HG02571 (cell line): ENCODE results near the gene SHANK1.
"Not testable (repeated sequence)": the region's sequence is repeated elsewhere in the genome, so short reads cannot be mapped to it uniquely, and the experiment has no call there.

Experiments
- ATAC-seq: cut with Tn5 transposase; IDR thresholded peaks from one replicate; pipeline ENCODE4 v1.9.1; 2021; ENCODE audit warnings: mild to moderate bottlenecking, moderate library complexity; ENCODE audit not compliant: unreplicated experiment

SHANK1 gene

DNA sequence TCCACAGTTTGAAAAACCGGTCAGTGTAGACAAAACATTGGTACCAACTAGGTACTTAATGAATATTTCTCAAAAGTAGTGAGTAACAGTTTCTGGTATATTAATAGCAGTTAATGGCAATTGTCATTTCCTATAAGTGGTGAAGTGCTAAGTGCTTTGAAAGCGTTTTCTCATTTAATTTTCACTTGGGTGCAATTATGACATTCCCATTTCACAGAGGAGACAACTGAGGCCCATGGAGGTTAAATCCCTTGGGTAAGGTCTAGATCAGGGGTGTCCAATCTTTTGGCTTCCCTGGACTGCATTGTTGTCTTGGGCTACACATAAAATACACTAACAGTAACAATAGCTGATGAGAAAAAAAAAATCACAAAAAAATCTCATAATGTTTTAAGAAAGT lies 79.2 kb downstream of the SHANK1 start:
- no peak for ATAC-seq

- ATAC-seq, result no peak
These were observed 80.2 kb downstream of the SHANK1 start, which contains the start of gene SYT3 for GRCh38 chr19:50639121-50640112. SYT3 (minus strand) TSS chr19:50639881; CDS start chr19:50637411, 2,470 bp downstream.

DNA sequence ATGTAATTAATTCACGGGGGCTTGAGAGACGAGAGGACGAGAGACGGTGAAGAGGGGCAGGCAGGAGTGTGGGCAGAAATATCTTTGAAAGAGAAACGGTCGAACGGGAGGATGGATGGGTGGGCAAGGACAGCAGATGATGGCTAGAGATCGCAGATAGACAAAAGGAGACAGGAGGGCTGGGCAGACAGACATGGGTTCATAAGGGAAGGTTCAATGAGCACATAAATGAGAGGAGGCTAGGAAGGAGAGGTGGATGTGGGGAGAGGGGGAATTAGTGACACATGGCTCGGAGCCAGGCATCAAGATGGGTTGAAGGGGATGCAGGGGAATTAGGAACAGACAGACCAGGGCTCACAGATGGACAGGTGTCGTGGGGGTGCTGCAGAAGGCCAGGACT lies 81.0 kb downstream of the SHANK1 start:
- ATAC-seq, result no peak

DNA sequence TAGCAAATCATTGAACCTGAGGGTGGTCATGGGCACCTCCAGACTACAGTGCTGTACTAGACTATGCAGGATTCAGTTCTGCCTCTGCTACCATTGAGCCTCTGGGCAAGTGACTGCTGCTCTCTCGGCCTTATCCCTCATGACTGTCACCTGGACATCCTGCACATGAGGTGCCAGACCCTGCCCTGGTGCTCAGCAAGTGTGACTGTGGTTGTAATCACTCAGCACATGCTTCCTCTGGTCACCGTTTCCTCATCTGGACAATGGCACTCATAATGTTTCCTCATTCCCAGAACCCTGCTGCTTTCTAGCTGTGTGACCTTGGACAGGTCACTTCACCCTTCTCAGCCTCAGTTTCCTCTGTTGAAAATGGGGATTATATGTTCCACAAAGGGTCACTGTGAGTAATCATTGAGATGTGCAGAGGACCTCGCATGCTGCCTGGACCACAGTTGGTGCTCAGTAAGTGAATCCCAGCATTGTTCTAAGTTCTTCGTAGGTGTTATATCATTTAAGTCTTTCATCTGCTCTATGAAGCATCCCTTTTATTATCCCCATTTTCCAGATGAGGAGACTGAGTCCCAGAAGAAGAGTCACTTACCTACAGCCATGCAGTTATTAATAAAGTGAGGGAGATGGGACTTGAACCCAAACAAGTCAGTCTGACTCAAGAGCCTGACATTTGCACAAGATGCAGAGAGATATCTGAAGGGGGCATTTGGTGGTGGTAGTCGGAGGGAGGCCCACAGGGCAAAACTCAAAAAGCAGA lies 83.1 kb downstream of the SHANK1 start:
- ATAC-seq, result no peak

DNA sequence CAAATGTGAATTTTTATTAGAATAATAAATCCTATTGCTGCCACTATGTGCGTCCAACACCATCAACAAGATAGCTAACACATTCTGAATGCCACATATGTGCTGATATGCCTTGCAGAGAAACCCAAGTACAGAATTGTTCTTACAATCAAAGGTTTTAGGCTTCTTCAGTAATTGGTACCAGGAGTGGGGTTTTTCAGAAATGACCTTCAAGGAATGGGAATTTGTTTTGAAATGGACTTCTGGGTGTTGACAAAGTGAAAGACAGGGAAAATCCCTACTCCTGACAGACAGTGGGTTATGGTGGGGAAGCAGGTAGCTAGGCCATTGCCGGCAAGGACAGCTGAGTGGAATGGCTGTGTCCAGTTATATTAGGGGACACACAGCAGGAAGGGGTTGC lies 85.6 kb downstream of the SHANK1 start:
- ATAC-seq, result no peak

DNA sequence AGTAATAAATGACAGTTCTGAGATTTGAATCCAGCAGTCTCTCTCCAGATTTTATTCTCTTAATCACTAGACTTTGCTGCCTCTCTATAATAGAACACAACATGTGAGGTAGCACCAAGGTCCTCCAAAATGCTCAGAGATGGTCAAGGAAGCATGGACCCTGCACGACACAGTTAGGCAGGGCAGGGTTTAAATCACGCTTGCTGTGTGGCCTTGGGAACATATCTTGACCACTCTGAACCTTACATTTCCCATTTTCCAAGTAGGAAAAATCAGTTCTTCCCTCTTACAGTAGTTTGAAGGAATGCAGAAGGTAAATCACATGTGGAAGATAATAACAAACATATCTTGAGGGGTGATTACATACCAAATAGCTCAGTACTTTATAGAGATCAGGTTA lies 86.2 kb downstream of the SHANK1 start:
- no peak for ATAC-seq

DNA sequence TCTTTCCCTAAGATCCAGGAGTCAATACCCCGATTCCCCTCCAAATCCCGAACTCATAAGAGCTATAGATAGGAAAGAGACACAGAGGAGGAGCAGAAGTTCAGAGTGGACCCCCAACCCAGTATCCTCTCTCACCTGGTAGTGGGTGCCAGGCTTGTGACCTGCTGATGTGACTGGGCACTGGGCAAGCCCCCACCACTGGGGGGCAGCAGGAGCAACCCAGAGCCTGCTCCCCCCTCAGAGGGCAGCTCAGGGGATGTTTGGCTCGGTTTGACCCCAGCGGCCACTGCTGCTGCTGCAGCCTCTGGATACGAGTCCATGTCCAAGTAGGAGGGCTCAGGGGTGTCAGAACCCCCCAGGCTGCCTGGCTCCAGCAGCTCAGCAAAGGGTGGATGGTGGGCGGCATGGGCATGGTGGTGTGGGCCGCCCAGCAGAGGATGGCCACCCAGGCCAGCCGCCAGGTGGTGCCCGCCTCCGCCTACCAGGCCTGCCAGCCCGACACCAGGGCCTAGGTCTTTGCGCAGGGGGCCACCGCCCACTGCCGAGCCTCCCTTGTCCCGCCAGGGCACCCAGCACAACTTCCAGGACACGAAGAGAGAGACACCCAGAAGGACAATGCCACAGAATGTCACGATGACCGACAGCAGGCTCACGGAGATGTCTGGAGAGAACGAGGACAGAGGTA lies 87.3 kb downstream of the SHANK1 start:
- no peak for ATAC-seq

DNA sequence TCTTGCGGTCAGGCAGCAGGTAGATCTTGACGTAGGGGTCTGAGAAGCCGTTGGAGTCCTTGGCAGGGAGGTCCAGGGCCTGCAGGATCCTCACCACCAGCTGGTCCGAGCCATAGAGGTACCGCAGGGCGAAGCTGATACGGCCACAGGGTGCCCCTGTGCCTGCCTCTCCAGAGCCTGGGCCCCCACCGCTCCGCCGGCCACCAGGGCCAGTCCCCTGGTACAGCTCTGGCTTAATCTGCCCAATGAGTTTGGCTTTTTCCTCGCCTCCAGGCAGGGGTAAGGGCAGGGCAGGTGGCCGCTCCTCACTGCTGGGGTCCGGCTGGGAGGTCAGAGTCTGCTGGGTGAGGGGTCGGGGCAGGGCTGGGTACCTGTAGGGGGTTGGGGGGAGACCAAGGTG lies 89.8 kb downstream of the SHANK1 start:
- no peak for ATAC-seq

GRCh38 chr19:50629194-50629593 lies 90.4 kb downstream of the SHANK1 start:
- no peak for ATAC-seq

DNA sequence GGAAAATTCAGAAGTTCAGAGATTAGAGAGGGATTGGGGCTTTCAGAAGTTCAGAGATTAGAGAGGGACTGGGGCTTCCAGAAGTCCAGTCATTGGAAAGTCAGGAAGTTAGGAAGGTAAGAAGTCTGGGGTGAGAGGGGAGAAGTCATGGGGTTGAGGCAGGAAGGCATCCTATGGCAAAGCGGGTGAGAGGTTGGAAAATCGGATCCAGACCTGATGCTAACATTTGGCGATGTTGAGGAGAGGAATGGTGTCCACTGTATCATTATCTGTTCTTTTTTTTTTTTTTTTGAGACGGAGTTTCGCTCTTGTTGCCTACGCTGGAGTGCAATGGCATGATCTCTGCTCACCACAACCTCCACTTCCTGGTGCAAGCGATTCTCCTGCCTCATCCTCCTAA lies 91.1 kb downstream of the SHANK1 start:
- ATAC-seq, result no peak

DNA sequence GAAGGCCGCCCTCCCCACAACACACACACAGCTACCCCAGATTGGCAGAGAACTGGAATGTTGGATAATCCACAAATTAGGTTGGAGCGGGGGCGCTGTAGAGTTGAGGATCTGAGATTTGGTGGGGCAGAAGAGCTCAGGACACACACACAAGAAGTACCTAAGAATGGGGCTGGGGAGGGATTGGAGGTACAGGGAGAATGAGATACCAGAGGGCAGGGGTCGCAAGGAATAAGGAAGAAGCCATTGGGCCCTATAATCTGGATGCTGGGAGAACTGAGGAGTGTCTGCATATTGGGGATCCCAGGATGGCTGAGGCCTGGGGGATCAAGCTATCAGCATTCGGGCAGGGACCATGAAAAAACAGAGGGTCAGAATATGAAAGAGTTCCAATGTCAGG lies 91.5 kb downstream of the SHANK1 start:
- no peak for ATAC-seq

- ATAC-seq, result no peak
These were observed 92.8 kb downstream of the SHANK1 start for GRCh38 chr19:50626795-50627194.

- ATAC-seq, result no peak
These were observed 93.6 kb downstream of the SHANK1 start for GRCh38 chr19:50626011-50626410.

- no peak for ATAC-seq
These were observed 94.5 kb downstream of the SHANK1 start for GRCh38 chr19:50624949-50625600.

- ATAC-seq, result not testable (repeated sequence)
These were observed 99.2 kb downstream of the SHANK1 start for GRCh38 chr19:50620394-50620906.

GRCh38 chr19:50619184-50619583 lies 100.4 kb downstream of the SHANK1 start:
- ATAC-seq, result not testable (repeated sequence)

DNA sequence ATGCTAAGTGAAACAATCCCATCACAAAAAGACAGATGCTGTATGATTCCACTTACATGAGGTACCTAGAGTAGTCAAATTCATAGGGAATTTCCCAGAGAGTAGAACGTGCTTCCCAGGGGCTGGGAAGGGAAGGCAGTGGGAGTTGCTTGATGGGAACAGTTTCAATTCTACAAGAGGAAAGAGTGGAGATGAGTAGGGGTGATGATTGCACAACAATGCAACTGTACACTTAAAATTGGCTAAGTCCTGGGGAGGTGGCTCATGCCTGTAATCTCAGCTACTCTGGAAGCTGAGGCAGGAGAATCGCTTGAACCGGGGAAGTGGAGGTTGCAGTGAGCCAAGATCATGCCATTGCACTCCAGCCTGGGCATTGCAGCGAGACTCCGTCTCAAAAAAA lies 101.2 kb downstream of the SHANK1 start:
- ATAC-seq, result not testable (repeated sequence)

DNA sequence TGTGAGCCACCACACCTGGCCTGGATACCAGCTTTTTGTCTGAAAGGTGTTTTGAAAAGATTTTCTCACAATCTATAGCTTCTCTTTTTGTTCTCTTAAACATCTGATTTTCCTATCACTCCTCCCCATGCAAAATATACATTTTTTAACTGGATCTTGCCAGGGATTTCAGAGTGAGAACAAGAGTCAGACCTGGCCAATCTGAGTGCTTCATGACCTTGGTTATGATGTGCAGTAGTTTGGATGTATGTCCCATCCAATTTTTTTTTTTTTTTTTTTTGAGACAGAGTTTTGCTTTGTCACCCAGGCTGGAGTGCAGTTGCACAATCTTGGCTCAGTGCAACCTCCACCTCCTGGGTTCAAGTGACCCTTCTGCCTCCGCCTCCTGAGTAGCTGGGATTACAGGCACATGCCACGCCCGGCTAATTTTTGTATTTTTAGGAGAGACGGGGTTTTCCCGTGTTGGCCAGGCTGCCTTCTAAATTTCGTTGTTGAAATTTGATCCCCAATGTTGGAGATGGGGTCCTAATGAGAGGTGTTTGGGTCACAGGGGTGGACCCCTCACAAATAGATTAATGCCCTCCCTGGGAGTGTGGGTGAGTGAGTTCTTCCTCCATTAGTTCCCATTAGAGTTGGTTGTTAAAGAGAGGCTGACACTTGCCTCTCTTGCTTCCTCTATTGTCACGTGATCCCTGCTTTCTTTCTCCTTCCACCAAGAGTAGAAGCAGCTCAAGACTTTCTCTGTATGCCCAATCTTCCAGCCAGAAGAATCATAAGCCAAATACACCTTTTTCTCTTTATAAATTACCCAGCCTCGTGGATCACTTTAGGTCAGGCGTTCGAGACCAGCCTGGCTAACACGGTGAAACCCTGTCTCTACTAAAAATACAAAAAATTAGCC lies 106.8 kb downstream of the SHANK1 start:
- ATAC-seq, result not testable (repeated sequence)
